OCI-LY1 (cell line): Measurements from ENCODE around the gene PEAK1.

Experiments
- H2AFZ ChIP-seq: fragments of 200-600 bp; sonication (generic), shearing (Covaris generic); 2 replicates; pipeline ENCODE4 v1.6.0; 2014; ENCODE audit warnings: antibody characterized with exemption, mild to moderate bottlenecking, low read length
- H3F3A ChIP-seq: fragments of 200-600 bp; sonication (generic), shearing (Covaris generic); 2 replicates; pipeline ENCODE4 v1.6.0; 2014; ENCODE audit warnings: mild to moderate bottlenecking, antibody characterized with exemption, low read length, moderate library complexity; ENCODE audit not compliant: insufficient read depth
- H3K27ac ChIP-seq: fragments of 200-600 bp; sonication (generic); 2 replicates; pipeline ENCODE4 v1.5.1; 2014; ENCODE audit warnings: low read length, mixed run types, mild to moderate bottlenecking, low read depth; ENCODE audit not compliant: poor library complexity, severe bottlenecking
- H3K27me3 ChIP-seq: fragments of 200-600 bp; sonication (generic); 2 replicates; pipeline ENCODE4 v1.6.0; 2014; ENCODE audit warnings: antibody characterized with exemption, mild to moderate bottlenecking, low read length, moderate library complexity; ENCODE audit not compliant: insufficient read depth
- H3K36me3 ChIP-seq: fragments of 200-600 bp; sonication (generic); 2 replicates; pipeline ENCODE4 v1.6.1; 2014; ENCODE audit warnings: mild to moderate bottlenecking, antibody characterized with exemption, low read length, moderate library complexity, mixed read lengths; ENCODE audit not compliant: insufficient read depth
- H3K4me1 ChIP-seq: fragments of 200-600 bp; sonication (generic); 2 replicates; pipeline ENCODE4 v1.5.1; 2014; ENCODE audit warnings: mild to moderate bottlenecking, low read length, moderate library complexity; ENCODE audit not compliant: insufficient read depth, severe bottlenecking
- H3K4me2 ChIP-seq: fragments of 200-600 bp; sonication (generic), shearing (Covaris generic); 2 replicates; pipeline ENCODE4 v1.6.1; 2014; ENCODE audit warnings: low read length
- H3K4me3 ChIP-seq: fragments of 200-600 bp; sonication (generic); 2 replicates; pipeline ENCODE4 v1.5.1; 2014; ENCODE audit warnings: low read length, low read depth, mild to moderate bottlenecking, mixed read lengths; ENCODE audit not compliant: poor library complexity, severe bottlenecking
- H3K79me2 ChIP-seq: fragments of 200-600 bp; shearing (Covaris generic); 2 replicates; pipeline ENCODE4 v1.6.1; 2016; ENCODE audit warnings: mixed run types, low read length, mixed read lengths; ENCODE audit not compliant: insufficient read depth
- H3K9ac ChIP-seq: fragments of 200-600 bp; sonication (generic), shearing (Covaris generic); 2 replicates; pipeline ENCODE4 v1.6.1; 2014; ENCODE audit warnings: mild to moderate bottlenecking, low read length, mixed read lengths
- H3K9me2 ChIP-seq: fragments of 200-600 bp; sonication (generic), shearing (Covaris generic); 2 replicates; pipeline ENCODE4 v1.6.1; 2014; ENCODE audit warnings: low read depth, mild to moderate bottlenecking, low read length, mixed read lengths
- H3K9me3 ChIP-seq: fragments of 200-600 bp; shearing (Covaris generic); 2 replicates; pipeline ENCODE4 v1.6.1; 2014; ENCODE audit warnings: low read length, mixed read lengths
- H4K20me1 ChIP-seq: fragments of 200-600 bp; sonication (generic), shearing (Covaris generic); 2 replicates; pipeline ENCODE4 v1.6.0; 2016; ENCODE audit warnings: mild to moderate bottlenecking, low read length; ENCODE audit not compliant: insufficient read depth
- EZH2 ChIP-seq: fragments of 200-600 bp; sonication (generic), shearing (Covaris generic); IDR thresholded peaks from 2 replicates; pipeline ENCODE4 v1.8.0; 2017; ENCODE audit warnings: borderline replicate concordance, mixed run types, mild to moderate bottlenecking, antibody characterized with exemption, low read length, moderate library complexity, mixed read lengths
- TF ChIP-seq, protein P1 (sequence below): fragments of 200-600 bp; sonication (generic), shearing (Covaris generic); IDR thresholded peaks from 2 replicates; pipeline ENCODE4 v1.5.1; 2017; ENCODE audit warnings: mild to moderate bottlenecking, antibody characterized with exemption, low read length, moderate library complexity, mixed read lengths

Gene PEAK1

GRCh38 chr15:77122576-77122975, 297.3 kb downstream of the PEAK1 start:
- Histone ChIP-seq H3K4me2 (no peak overlapping the region), H3K36me3 (no peaks in the 10 kb centered on the region), H3K4me3 (no peak overlapping the region), H4K20me1 (no peaks in the 10 kb centered on the region; the same call in 1 of the 2 replicates), H3K9me2 (no peaks in the 10 kb centered on the region), H3F3A (no peaks in the 10 kb centered on the region), H3K27me3 (no peaks in the 10 kb centered on the region), H3K9me3 (no peaks in the 10 kb centered on the region), H3K4me1 (no peaks in the 10 kb centered on the region), H2AFZ (no peak overlapping the region), H3K79me2 (no peaks in the 10 kb centered on the region), H3K27ac (no peak overlapping the region), H3K9ac (no peak overlapping the region)
- TF ChIP-seq EZH2 = no peak
- TF ChIP-seq, protein P1, sequence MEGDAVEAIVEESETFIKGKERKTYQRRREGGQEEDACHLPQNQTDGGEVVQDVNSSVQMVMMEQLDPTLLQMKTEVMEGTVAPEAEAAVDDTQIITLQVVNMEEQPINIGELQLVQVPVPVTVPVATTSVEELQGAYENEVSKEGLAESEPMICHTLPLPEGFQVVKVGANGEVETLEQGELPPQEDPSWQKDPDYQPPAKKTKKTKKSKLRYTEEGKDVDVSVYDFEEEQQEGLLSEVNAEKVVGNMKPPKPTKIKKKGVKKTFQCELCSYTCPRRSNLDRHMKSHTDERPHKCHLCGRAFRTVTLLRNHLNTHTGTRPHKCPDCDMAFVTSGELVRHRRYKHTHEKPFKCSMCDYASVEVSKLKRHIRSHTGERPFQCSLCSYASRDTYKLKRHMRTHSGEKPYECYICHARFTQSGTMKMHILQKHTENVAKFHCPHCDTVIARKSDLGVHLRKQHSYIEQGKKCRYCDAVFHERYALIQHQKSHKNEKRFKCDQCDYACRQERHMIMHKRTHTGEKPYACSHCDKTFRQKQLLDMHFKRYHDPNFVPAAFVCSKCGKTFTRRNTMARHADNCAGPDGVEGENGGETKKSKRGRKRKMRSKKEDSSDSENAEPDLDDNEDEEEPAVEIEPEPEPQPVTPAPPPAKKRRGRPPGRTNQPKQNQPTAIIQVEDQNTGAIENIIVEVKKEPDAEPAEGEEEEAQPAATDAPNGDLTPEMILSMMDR = no peak

- Histone ChIP-seq H3K4me2 (no peak overlapping the region), H3K4me1 (no peaks in the 10 kb centered on the region)
- TF ChIP-seq, protein P1 = no peak
- TF ChIP-seq EZH2 = no peak
These were observed 298.3 kb downstream of the PEAK1 start for GRCh38 chr15:77121599-77121998.

DNA sequence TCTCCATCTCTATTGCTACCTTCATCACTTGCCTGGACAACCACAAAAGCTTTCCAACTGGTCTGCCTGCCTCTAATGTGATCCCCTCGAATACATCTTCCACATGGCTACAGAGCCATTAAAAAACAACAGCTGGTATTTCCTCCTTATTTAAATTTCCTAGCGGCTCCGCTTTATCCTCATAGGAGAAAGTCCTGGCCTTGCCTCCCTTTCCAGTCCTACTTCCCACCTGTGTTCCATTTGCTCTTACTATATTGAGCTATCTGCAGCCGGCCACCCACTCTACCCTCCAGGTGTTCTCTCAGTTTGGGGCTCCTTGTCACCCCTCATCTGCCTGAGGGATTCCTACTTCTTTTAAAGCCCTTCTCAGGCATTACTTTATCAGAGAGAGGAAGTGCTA, 299.3 kb downstream of the PEAK1 start:
- no peaks in the 10 kb centered on the region for H3F3A ChIP-seq
- no peak overlapping the region for H3K9ac ChIP-seq
- no peaks in the 10 kb centered on the region; the same call in 1 of the 2 replicates for H4K20me1 ChIP-seq
- no peak overlapping the region for H3K4me2 ChIP-seq
- H3K27me3 ChIP-seq = no peaks in the 10 kb centered on the region
- H3K9me3 ChIP-seq = no peaks in the 10 kb centered on the region
- no peaks in the 10 kb centered on the region for H3K4me1 ChIP-seq
- no peaks in the 10 kb centered on the region for H3K36me3 ChIP-seq
- no peak for TF ChIP-seq EZH2
- H3K27ac ChIP-seq = no peak overlapping the region
- no peak overlapping the region for H3K4me3 ChIP-seq
- H3K9me2 ChIP-seq = no peaks in the 10 kb centered on the region
- no peak overlapping the region for H2AFZ ChIP-seq
- no peaks in the 10 kb centered on the region for H3K79me2 ChIP-seq

More at GRCh38 chr15:77121599-77121998, 298.3 kb downstream of the PEAK1 start:
- H3F3A ChIP-seq = no peaks in the 10 kb centered on the region
- H3K36me3 ChIP-seq = no peaks in the 10 kb centered on the region
- no peak overlapping the region for H3K27ac ChIP-seq
- H3K9me3 ChIP-seq = no peaks in the 10 kb centered on the region
- no peak overlapping the region for H3K4me3 ChIP-seq
- no peaks in the 10 kb centered on the region for H3K79me2 ChIP-seq
- no peaks in the 10 kb centered on the region; the same call in 1 of the 2 replicates for H4K20me1 ChIP-seq
- no peaks in the 10 kb centered on the region for H3K9me2 ChIP-seq
- H3K9ac ChIP-seq = no peak overlapping the region
- H2AFZ ChIP-seq = no peak overlapping the region
- no peaks in the 10 kb centered on the region for H3K27me3 ChIP-seq

DNA sequence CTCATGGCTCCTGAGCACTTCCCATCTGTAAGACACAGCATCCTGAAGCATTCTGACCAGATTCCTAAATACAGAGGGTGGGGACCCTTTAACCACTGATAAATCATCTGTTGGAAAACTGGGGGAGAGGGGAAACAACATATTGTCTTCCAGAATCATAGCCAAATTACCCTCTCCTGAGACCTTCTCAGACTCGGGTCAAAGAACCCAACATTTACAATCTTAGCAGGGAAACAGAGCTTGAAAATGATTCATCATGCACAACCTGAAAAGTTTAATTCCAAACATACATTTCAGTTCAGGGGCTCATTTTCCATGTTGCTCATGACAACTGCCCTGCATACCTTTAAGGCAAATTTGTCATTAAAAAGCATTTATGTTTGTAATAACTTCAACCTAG, 300.5 kb downstream of the PEAK1 start:
- no peaks in the 10 kb centered on the region for H3K27me3 ChIP-seq
- no peaks in the 10 kb centered on the region for H3K9me2 ChIP-seq
- no peaks in the 10 kb centered on the region for H3K4me1 ChIP-seq
- H3F3A ChIP-seq = no peaks in the 10 kb centered on the region
- H3K27ac ChIP-seq = no peak overlapping the region
- H3K9ac ChIP-seq = no peak overlapping the region
- no peak overlapping the region for H2AFZ ChIP-seq
- no peaks in the 10 kb centered on the region; the same call in 1 of the 2 replicates for H4K20me1 ChIP-seq
- no peak for TF ChIP-seq EZH2
- TF ChIP-seq, protein P1 = no peak
- H3K4me3 ChIP-seq = no peak overlapping the region
- no peaks in the 10 kb centered on the region for H3K9me3 ChIP-seq
- H3K36me3 ChIP-seq = no peaks in the 10 kb centered on the region
- no peak overlapping the region for H3K4me2 ChIP-seq
- no peaks in the 10 kb centered on the region for H3K79me2 ChIP-seq
